Effector memory CD8-positive, alpha-beta T cell (primary cell): ENCODE data around the gene ALDH3A1.
"Not testable (repeated sequence)": the region's sequence is repeated elsewhere in the genome, so short reads cannot be mapped to it uniquely, and the experiment has no call there.

Experiments used
- ATAC-seq: fragments of 150-1000 bp; cut with Tn5 transposase; replicated peaks from 2 replicates; pipeline ENCODE4 v1.10.0; 2021; ENCODE audit warnings: mild to moderate bottlenecking, moderate library complexity
- DNase-seq, 3 experiments: peaks; one replicate each; pipeline ENCODE4 v3.0.0; 2021
- H3K27ac Mint-ChIP-seq, 2 donors: one replicate each; pipeline ENCODE4 v1.8.0; 2022; ENCODE audit warnings: mild to moderate bottlenecking in 2 of 2, mixed read lengths in 2 of 2, moderate library complexity in 2 of 2
- H3K27me3 Mint-ChIP-seq, 2 donors: one replicate each; pipeline ENCODE4 v1.8.0; 2022; ENCODE audit warnings: mixed read lengths in 2 of 2
- H3K36me3 Mint-ChIP-seq: one replicate; pipeline ENCODE4 v1.8.0; 2022; ENCODE audit warnings: mild to moderate bottlenecking, moderate library complexity, mixed read lengths; ENCODE audit not compliant: insufficient read depth
- H3K4me1 Mint-ChIP-seq, 2 donors: one replicate each; pipeline ENCODE4 v1.8.0; 2022; ENCODE audit warnings: low read depth in 2 of 2, mixed read lengths in 2 of 2
- H3K4me3 Mint-ChIP-seq, 2 donors: one replicate each; pipeline ENCODE4 v1.8.0; 2022; ENCODE audit warnings: mild to moderate bottlenecking in 2 of 2, mixed read lengths in 2 of 2, moderate library complexity in 2 of 2
- H3K9me3 Mint-ChIP-seq, 2 donors: one replicate each; pipeline ENCODE4 v1.8.0; 2022; ENCODE audit warnings: mixed read lengths in 2 of 2

ALDH3A1 gene

DNA sequence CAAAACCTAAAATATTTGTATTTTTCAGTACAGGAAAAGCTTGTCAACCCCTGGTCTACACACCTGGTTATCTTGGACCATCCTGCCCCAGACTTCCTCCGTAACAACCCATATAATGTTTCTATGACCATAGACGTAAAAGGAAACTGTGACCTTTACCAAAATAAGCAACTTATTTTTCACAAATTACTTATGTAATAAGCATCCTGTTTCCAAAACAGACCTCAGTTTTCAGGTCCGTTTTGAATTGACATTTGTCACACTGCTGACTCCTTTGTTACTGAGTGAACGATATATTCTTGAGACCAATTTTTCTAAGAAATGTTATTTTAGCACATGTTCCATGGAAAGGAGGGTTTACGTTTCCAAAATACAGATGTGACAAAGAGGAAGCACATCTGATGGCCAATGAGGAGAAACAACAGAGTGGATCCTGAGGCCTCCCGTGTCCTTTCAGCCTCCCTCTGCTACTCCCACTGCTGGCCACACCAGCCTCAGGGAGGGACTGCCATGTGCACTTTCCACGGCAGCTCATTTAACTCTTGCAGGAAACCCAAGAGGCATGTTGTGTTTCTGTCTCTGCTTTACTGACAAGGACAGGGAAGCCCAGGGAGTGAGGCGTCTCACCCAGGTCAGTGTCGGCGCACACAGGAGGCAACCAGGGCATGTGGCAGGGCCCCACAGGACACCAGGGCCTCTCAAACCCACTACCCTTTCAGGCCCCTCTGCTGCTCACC is 20.1 kb upstream of the ALDH3A1 start:
- no peak overlapping the region for H3K4me3 Mint-ChIP-seq
- H3K9me3 Mint-ChIP-seq = no peaks in the 10 kb centered on the region
- H3K4me1 Mint-ChIP-seq = peaks cover 17 to 20% of the 10 kb centered on the region in 2 donors
- H3K36me3 Mint-ChIP-seq = no peaks in the 10 kb centered on the region
- peaks cover 4 to 17% of the 10 kb centered on the region in 2 donors for H3K27me3 Mint-ChIP-seq
- DNase-seq (no peak), ATAC-seq (no peak)
- H3K27ac Mint-ChIP-seq = no peak overlapping the region

DNA sequence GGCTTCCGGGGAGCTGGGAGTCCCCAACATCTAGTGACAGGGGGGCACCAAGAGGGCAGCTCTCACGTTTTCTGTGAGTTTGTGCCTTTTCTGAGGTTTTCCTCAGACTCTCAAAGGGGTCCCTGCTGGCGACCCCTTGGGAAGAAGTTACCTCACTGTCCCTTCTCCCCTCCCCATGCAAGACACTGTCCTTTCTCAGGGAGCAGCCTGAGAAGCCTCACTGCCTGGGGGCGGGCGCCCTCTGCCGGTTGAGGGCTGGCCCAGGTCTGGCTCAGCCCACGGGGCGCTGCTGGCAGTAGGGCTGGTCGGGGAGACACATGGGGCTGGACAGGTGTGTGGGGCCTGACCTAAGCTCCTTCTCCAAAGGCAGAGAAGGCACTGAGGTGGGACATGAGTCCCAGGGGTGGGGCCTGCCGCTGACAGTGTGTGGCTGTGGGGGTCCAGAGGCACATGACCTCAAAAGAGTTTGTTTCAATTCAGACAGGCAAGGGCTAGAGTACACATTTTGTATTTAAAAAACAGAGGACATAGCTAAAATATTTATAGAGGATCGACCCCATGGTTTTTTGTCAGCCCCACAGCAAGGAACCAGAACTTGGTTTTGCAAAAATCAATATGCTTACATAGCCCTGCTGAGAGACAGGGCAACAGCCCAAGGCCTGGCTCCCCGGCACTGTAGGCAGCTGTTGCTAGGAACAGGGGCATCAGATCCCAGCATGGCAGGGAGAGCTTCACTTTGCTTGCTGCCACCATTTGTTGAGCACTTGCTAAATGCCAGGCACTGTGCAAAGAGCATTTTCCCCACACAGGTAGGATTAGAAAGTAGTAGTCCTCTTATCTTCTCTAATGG is 18.5 kb upstream of the ALDH3A1 start:
- DNase-seq (peak; percentile 69 to 74 (median 71)), ATAC-seq (peak; percentile 93)
- H3K27ac Mint-ChIP-seq = no peak overlapping the region

DNA sequence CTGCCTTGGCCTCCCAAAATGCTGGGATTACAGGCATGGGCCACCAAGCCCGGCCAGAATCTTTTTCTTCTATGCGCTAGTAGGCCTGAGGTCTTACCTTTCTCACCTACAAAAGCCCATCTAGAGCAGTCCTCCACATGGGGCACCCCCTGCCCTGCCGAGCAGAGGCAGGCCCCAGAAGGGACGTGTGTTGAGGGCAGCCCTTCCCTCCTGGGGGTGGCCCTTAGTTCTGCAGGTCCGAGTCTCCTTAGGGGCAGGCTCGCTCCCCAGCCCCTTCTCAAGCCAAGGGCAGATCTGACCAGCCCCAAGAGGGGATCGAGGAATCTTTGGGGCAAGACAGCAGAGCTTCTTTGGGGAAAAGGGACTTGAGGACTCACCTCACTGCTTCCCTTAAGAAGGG is 17.9 kb upstream of the ALDH3A1 start:
- no peak overlapping the region for H3K27ac Mint-ChIP-seq
- peaks cover 4 to 34% of the 10 kb centered on the region in 2 donors for H3K27me3 Mint-ChIP-seq
- no peak overlapping the region for H3K4me3 Mint-ChIP-seq
- peaks cover under 1 to 8% of the 10 kb centered on the region in 2 donors for H3K4me1 Mint-ChIP-seq
- no peak for DNase-seq
- ATAC-seq = no peak
- H3K36me3 Mint-ChIP-seq = no peaks in the 10 kb centered on the region
- no peaks in the 10 kb centered on the region for H3K9me3 Mint-ChIP-seq

More for the DNA sequence above, 18.5 kb upstream of the ALDH3A1 start:
- H3K27me3 Mint-ChIP-seq = peaks cover 4 to 31% of the 10 kb centered on the region in 2 donors
- H3K36me3 Mint-ChIP-seq = no peaks in the 10 kb centered on the region
- H3K4me3 Mint-ChIP-seq = no peak overlapping the region
- H3K4me1 Mint-ChIP-seq = peaks cover 7 to 14% of the 10 kb centered on the region in 2 donors
- H3K9me3 Mint-ChIP-seq = no peaks in the 10 kb centered on the region

DNA sequence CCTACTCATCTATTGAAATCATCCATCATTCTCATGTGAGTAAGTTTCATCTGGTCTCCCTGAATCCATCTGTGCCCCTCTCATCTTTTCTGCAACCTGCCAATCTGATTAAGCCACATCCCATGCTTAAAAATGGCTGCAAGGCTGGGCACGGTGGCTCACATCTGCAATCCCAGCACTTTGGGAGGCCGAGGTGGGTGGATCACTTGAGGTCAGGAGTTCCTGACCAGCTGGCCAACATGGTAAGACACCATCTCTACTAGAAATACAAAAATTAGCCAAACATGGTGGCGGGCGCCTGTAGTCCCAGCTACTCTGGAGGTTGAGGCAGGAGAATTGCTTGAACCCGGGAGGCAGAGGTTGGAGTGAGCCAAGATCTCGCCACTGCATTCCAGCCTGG is 15.9 kb upstream of the ALDH3A1 start:
- not testable (repeated sequence) for H3K36me3 Mint-ChIP-seq, H3K27ac Mint-ChIP-seq, H3K4me1 Mint-ChIP-seq, H3K9me3 Mint-ChIP-seq, ATAC-seq, DNase-seq, H3K4me3 Mint-ChIP-seq
- peaks cover 16 to 54% of the 10 kb centered on the region in 2 donors for H3K27me3 Mint-ChIP-seq

DNA sequence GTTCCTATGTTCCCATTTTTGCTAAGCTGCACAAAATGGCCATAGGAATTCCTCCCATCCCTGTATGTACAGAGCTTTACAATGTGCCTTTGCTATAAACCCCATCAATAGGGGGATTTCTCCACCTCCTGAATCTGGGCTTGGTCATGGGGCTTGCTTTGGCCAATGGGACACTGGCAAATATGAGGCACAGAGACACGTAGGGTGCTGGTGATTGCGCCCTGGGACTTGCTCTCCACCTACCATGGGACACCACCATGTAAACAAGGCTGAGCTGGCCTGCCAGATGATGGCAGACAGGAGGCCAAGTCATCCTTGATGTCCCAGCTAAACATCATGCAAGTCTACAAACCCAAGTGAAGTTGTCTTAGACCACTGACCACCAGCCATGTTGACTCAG is 15.3 kb upstream of the ALDH3A1 start:
- H3K4me3 Mint-ChIP-seq = no peak overlapping the region
- ATAC-seq (no peak), DNase-seq (no peak)
- no peaks in the 10 kb centered on the region for H3K36me3 Mint-ChIP-seq
- no peak overlapping the region for H3K27ac Mint-ChIP-seq
- peaks cover 0 to 6% of the 10 kb centered on the region in 2 donors for H3K4me1 Mint-ChIP-seq
- H3K27me3 Mint-ChIP-seq = peaks cover 22 to 60% of the 10 kb centered on the region in 2 donors
- no peaks in the 10 kb centered on the region for H3K9me3 Mint-ChIP-seq

DNA sequence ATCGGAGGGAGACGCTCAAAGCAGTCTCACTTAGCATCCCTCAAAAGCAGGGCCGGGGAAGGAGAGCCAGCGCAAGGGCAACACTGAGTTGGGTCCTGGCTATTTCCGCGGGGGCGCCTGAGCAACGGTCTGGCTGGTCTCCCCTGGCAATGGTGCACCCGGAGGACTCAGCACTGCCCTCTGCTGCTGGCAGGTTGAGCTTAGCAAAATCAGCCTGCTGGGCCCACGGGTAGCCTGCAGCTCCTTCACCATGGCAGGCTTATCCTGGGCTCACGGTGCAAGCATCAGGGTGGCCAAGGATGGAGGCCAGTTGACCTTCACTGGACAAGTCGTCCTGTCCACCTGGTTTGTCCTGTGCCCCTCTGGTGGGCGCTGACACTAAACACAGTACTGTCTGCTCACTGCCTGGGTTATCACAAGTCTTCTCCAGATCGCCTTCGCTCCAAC is 14.4 kb upstream of the ALDH3A1 start:
- Mint-ChIP-seq H3K4me3 (no peak overlapping the region), H3K4me1 (peaks cover 0 to 6% of the 10 kb centered on the region in 2 donors), H3K27me3 (peaks cover 31 to 69% of the 10 kb centered on the region in 2 donors), H3K27ac (no peak overlapping the region), H3K36me3 (no peaks in the 10 kb centered on the region), H3K9me3 (no peaks in the 10 kb centered on the region)
- ATAC-seq (peak; percentile 72), DNase-seq (peak; percentile 46 to 60 (median 48))

DNA sequence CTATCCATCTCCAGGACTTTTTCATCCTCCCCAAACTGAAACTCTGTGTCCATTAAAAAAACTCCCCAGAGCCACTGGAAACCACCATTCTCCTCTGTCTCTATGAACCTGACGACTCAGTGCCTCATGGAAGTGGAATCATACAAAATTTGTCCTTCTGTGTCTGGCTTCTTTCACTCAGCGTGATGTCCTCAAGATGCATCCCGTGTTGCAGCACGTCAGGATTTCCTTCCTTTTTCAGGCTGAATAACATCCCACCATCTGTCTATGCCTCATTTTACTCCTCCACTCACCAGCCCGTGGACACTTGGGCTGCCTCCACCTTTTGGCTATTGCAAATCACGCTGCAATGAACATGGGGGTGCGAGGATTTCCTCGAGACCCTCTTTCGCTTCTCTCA is 12.6 kb upstream of the ALDH3A1 start:
- Mint-ChIP-seq H3K9me3 (no peaks in the 10 kb centered on the region), H3K4me3 (no peak overlapping the region), H3K27me3 (peaks cover 49 to 87% of the 10 kb centered on the region in 2 donors), H3K36me3 (no peaks in the 10 kb centered on the region), H3K4me1 (peaks cover 0 to 4% of the 10 kb centered on the region in 2 donors), H3K27ac (no peak overlapping the region)
- ATAC-seq (no peak), DNase-seq (no peak)

DNA sequence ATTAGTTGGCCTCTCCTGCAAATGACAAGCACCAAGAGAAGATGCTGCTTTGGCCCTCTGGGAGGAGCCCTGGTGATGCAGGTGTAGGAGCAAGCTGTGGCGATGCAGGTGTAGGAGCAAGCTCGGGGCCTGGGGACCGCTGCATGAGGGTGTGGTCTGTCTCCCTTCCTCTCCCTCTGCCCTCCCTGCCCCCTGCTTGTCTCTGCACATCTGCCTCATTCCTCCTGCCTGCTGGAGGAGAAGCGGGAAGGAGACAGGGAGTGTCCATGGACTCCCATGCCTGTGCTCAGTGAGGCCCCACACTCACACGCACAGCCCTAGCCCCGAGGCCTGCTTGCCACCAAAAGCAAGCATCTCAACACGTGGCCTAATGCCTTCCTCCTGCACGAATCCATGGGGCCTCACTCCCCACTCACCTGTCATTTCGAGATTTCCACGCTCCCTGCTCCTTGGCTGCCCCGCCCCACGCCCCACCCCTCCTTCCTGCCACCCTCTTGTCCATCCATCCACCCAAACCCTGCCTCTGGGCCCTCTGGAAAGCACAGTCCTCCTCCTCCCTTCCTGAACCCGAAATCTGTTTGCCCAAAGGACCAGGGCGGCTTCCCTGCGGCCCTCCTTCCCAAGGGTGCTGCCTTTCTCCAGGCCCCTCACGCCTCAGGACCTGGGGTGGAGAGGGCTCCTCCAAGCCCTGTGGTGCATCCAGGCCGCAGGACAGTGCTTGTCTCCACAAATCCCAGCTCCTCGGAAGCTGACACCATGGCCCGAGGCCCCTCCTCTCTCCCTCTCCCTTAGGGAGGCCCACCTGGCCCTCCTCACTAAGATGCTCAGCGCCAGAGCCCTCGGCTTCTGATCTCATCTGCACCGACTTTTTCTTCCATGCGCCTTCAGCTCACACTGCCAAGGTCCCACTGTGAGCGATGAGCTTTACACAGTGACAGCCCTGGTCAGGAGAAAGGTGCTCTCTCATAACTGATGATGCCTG is 11.8 kb upstream of the ALDH3A1 start:
- Mint-ChIP-seq H3K27me3 (peaks cover 53 to 96% of the 10 kb centered on the region in 2 donors), H3K4me1 (peaks cover 0 to 4% of the 10 kb centered on the region in 2 donors), H3K36me3 (no peaks in the 10 kb centered on the region), H3K4me3 (no peak overlapping the region), H3K9me3 (no peaks in the 10 kb centered on the region), H3K27ac (no peak overlapping the region)
- no peak for DNase-seq
- ATAC-seq = no peak

DNA sequence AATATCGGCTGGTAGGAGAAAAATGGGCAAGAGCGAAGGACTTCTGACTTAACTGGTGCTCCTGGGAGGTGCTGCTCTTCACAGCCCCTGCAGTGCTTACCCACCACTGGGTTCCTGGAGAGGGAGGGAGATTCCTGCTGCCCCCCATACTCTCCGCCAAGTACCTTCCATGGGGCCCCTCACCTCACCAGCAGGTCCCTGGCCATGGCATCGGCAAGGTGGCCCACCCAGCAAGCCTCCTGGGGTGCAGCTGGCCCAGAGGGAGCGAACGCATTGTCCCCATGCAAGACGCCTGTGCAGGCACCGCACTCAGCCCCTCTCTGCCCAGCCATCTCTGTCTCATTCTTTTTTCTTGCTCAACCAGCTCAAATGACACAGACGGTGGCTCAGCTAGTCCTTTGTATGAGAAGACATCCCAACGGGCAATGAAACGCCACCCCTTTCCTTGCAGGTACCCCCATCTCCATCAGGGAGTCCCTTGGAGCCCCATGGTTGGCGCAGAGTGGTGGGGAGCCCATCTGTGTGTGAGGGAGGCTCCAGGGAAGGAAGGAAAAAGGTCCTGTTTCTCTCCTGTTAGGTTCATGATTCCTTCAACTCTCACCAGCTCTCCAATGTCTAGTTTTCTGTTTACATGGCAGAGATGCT is 9.6 kb upstream of the ALDH3A1 start:
- ATAC-seq = no peak
- no peaks in the 10 kb centered on the region for H3K4me1 Mint-ChIP-seq
- H3K27ac Mint-ChIP-seq = no peak overlapping the region
- H3K4me3 Mint-ChIP-seq = no peak overlapping the region
- H3K36me3 Mint-ChIP-seq = no peaks in the 10 kb centered on the region
- DNase-seq = no peak
- no peaks in the 10 kb centered on the region for H3K9me3 Mint-ChIP-seq
- peaks cover 48 to 92% of the 10 kb centered on the region in 2 donors for H3K27me3 Mint-ChIP-seq

DNA sequence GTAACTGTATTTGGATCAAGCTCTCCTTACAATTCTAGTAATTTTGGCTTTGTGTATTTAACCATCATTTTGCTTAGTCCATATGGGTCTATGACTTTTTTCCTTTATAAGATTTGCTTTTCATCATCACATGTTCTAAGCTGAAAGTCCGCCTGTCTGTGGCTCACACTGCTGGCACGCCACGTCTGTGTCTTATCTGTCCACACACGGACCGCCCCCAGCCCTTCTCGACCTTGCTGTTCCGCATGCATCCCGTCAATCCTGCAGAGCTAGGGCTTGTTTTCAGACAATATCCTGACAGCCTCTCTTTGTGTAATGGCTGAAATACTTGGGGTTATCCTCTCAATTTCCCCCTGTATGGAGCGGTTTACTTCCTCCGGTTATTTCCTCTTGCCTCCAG is 8.4 kb upstream of the ALDH3A1 start:
- Mint-ChIP-seq H3K4me3 (no peak overlapping the region), H3K9me3 (no peaks in the 10 kb centered on the region), H3K36me3 (no peaks in the 10 kb centered on the region), H3K27ac (no peak overlapping the region), H3K4me1 (no peaks in the 10 kb centered on the region), H3K27me3 (peaks cover 56 to 92% of the 10 kb centered on the region in 2 donors)
- ATAC-seq (no peak), DNase-seq (no peak)

DNA sequence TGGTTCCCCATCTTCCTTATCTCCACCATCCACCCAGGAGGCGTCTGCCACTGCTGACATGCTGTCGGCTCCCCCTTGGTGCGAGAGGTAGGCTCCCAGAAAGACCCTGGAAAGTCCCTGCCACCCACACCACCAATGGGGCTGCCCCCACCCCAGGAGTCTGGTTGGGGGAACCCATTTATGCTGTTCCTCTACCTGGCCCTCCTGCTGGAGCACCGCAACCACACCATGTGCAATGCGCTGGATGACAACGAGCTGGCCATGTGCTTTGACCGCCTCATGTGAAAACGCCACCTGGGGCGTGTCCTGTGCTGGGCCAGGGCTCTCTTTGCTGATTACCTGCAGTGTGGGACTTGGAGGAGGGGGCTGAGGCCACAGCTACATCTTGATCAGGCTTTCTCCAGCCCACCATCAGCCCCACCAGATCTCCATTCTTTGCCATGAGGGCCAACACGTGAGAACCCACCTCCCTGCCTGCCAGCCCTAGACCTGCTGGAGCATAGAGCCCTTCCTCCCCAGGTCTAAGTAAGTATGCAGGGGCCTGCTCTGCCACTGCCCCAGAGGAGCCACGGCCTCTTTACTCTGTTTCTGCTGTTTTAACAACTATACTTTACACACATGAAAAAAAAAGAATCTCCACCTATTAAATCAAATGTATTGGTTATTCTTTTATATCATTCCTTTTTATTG is 7.9 kb upstream of the ALDH3A1 start:
- H3K27ac Mint-ChIP-seq = no peak overlapping the region
- DNase-seq = no peak
- H3K4me1 Mint-ChIP-seq = no peaks in the 10 kb centered on the region
- peaks cover 61 to 94% of the 10 kb centered on the region in 2 donors for H3K27me3 Mint-ChIP-seq
- no peaks in the 10 kb centered on the region for H3K36me3 Mint-ChIP-seq
- ATAC-seq = no peak
- no peak overlapping the region for H3K4me3 Mint-ChIP-seq
- H3K9me3 Mint-ChIP-seq = no peaks in the 10 kb centered on the region

DNA sequence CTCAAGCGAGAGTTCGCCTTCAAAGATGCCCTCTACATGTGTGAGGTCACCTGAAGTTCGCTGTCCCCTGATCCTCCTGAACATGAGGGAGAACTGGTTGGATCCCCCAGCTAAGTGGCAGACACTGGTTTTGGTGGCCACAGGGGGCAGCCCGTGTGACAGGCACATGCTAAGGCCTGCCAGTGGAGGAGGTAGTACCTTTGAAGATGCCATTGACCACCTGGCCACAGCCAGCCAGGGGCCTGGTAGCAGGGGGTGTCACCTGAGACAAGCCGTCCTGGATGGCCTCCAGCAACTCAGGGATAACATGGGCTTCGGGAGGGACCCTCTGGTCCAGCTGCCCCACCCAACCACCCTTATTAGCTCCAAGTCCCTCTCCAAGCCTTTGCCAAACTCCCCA is 7.3 kb upstream of the ALDH3A1 start:
- Mint-ChIP-seq H3K36me3 (no peaks in the 10 kb centered on the region), H3K27me3 (peaks cover 63 to 94% of the 10 kb centered on the region in 2 donors), H3K4me3 (no peak overlapping the region), H3K9me3 (no peaks in the 10 kb centered on the region), H3K4me1 (no peaks in the 10 kb centered on the region), H3K27ac (no peak overlapping the region)
- no peak for DNase-seq
- ATAC-seq = no peak
